HG03280 (cell line): ENCODE data around the gene ARMH4.
"Not testable (repeated sequence)": the region's sequence is repeated elsewhere in the genome, so short reads cannot be mapped to it uniquely, and the experiment has no call there.

Source experiments
- ATAC-seq: cut with Tn5 transposase; IDR thresholded peaks from one replicate; pipeline ENCODE4 v1.9.1; 2021; ENCODE audit warnings: mild to moderate bottlenecking, moderate library complexity; ENCODE audit not compliant: unreplicated experiment

The ARMH4 gene

DNA sequence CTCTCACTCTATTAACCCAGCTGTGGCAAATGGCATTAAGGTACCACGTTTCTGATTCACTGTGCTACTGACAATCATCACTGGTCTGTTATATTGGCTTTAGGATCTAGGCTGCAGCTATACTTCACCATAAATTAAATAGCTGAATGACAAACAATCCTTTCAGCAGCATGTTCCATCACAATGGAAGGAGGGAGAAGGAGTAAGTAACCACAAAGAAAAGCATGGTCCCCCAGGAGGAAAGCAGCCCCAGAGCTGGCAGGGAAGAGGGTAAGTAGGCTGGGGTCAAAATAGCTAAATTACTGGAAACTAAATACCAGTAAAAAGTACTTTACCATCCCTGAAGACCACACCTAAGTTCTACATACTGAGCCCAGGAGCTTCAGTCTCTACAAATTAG, 2.8 kb downstream of the ARMH4 start:
- no peak for ATAC-seq

DNA sequence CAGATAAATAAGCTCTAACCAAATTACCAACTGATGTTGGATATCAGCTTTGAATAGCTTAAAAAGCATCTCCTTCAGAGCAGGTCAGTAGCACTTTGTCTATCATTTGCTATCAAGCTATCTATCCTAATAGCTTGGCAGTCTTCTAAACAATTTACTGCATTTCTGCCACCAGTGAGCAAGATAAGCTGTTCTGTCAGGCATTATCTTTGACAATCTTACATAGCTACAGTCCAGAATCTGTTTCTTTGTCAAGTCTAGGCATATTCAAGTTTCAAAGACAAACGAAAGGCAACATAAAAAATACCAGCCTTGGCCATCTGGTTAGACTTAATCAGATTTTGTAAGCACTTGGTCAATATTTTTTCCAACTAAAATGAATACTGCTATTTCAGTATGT, 5.6 kb downstream of the ARMH4 start:
- no peak for ATAC-seq

DNA sequence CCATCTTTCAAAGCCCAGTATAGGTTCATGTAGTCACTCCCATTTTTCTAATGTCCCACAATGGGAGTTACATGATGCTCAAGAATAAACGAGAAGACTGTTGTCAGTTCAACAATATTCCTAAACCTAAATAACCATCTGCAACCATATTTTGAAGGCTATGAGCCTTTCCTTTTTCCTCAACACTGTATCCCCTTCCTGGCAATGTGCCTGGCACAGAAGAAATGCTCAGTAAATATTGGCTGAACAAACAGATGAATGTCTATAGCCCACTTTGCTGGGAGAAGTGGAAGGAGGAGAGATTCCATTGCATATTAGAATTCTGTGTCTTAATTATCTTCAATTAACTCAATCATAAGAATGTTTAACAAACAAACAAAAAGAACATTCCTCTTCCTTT, 6.1 kb downstream of the ARMH4 start:
- ATAC-seq = no peak

DNA sequence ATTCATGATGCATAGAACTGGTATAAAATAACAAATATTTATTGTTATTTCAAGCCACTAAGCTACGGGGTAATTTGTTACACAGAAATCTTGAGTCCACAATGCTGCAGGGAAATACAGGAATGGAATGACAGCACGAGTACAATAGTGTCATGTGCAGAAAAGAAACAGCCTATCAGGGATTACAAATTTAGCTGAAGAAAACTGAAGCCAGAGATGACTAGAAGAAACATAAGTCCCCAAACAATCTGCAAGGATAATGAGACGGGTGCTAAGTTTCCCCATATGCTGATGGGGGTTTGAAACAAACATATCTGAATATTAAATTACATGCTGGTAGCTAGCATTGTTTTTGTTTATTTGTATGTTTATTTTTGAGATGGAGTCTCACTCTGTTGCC, 8.9 kb downstream of the ARMH4 start:
- no peak for ATAC-seq

DNA sequence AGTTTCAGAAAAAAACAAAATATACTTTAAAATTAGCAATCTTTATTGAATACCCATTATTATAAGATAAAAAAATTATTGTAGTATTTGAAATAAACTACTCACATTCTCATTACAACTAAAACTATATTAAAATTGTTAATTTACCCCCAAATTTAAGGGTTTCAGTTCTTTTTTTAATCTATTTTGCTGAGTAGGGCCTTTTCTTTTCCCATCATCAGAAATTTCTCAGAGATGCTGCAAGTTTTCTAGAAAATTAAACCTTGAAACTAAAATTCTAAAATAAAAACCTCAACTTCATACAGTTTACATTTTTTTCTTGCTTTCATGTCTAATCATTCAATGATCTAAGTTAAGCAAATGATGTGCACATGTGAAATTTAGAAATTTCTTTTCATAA, 10.1 kb downstream of the ARMH4 start:
- ATAC-seq = no peak

DNA sequence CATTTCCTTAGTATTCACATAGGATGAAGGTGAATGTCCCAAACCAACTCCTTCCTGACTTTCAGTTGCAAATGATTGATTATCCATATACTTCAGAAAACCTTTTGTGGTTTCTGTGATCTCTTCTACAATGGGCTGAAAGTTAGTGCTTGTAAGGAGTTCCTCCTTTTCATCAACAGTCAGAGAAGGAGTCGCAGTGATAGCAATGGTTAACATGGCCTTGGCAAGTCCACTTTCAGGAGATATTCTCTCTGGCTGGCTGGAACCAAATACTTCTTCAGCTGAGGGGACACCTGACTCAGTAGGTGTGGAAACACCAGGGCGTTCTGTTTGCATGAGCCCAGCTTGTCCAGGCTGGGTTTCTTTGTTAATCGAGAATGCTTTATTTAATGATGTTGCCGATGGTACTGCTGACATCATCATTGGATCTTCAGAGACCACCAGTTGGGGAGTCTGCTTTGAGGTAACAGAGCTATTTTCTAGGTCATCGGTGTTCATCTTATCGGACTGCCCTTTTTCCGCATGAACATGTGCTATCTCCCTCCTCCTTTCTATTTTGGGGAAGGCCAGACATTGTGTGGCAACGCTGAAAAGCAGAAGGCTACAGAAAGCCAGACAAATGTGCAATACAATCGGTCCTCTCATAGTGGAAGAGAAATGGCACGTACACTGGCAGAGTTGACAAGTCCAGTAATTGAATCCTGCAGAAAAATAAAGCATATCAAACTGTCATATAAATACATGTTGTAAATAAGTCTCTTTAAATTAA, 13.1 kb downstream of the ARMH4 start:
- ATAC-seq = no peak

DNA sequence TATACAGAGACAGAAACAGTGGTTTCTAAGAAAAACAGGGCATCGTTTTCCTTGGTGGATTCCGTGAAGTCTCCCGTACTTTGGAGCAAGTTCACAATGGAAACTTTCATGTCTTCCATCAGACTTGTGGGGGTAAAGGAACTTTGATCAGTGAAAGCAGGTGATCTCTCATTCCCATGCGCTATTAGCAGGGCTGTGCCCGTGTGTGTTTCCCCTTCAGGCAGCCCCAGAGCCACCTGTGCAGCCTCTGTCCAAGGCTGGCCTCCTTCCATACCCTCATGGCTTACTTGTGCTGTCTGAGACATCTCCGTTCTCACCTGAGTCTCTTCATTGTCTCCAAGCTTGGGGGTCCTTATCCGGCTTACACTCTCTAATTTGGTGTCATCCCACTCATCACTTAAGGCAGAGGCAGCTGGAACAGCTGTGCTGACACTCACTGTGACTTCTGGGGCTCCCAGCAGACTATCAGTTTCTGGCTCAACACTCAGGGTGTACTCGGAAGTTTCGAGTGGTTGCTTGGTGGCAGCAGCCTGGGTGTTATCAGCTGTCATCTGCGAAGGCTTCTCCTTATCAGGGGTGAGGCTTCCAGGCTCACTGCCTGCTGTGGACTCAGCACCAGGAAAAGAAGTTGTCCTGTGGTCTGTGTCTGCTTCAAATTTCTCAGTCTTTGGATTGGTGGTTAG, 13.8 kb downstream of the ARMH4 start:
- ATAC-seq = no peak

DNA sequence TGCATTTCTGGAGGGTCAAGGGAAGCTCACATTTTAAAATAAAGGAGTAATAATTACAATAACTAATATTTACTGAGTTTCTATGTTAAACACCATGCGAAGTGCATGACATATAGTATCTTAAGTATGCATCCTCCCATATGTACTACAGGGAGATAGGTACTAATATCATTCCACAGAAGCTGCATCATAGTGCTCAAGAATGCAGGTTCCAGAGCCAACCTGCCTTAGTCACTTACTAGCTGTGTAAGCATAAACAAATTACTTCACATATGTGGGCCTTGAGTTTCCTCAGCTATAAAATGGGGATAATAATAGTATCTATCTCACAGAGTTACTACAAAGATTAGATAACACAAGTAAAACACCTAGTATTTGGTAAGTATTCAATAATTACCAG, 18.3 kb downstream of the ARMH4 start:
- ATAC-seq = no peak

DNA sequence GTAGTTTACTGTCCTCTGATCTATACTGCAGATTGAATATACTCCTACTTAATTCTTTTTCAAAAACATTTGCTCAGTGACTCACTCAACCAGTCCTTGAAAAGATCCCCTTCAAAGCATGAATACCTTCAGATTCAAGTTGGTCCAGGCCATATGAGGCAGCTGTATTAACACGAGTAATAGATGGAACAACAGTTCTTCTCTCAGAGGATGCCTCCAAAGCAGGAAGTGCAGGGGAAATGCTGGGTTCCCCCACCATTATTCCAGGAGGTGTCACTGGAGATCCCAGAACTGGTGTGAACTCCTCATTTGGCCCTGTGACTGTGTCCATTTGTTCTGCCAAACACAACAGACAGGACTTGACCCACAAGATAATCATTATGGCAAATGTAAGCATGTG, 20.6 kb downstream of the ARMH4 start:
- no peak for ATAC-seq

DNA sequence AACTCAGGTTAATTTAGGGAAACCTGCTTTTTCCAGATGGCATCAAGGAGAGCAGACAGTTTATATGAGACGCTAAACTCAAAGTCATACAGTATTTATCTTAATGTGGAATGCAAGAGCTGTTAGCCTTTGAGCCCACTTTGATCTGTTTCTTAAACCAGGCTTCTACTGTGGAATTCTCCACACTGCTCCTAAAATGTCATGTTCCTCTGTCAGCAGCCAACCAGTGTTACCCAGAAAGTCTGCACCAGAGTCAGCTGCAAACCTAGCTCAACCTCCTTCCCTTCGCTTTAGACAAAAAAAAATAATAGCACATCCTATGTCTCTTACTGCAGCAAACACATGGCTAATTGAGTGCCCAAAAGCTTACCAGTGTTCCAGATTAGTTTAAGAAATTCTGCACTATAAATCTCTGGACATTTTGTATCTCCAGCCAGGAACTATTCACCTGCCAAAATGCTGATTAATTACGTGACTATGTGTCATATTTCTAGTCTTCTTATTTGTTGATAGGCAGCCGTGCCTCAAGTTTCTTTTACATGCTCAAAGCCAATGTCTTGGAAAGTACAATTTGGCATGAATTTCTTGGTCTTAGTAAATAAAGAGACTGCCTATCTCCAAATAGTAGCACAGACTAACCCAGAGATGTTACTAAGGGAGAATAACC, 21.8 kb downstream of the ARMH4 start:
- ATAC-seq = no peak

DNA sequence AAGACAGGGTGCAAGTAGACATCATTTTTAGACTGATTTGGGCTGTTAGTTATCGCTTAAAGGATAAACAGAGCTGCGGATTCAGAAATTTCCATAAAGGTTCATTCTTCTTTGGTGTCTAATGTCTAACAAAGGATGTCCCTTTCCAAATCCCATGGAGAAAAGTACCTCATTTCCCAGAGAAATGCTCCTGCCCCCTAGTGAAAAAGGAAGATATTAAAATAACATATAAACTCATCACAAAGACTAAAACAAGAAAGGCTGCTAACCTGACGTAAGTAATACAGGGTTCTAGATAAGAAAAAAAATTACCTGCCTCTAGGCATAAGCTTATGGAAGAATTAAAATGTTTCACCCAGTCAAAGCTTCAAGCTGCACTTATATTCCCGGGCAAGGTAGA, 22.8 kb downstream of the ARMH4 start:
- no peak for ATAC-seq

DNA sequence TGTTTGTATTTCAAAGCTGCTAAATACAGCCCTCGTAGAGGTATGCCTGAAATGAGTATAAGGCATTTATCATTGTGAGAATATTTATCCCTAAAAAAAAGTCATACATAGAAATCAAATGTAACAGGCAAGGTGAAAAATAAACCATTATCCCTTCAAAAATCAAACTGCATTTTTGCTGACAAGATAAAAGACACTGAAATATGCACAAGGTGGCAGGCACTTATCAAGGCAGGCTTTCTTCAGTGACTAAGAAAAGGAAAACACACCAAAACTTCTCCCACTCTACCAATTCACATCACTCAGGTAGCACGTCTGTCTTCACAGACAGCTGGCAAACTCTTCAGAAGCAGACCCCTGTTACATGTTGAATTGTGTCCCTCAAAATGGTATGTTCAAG, 23.6 kb downstream of the ARMH4 start:
- ATAC-seq = no peak

DNA sequence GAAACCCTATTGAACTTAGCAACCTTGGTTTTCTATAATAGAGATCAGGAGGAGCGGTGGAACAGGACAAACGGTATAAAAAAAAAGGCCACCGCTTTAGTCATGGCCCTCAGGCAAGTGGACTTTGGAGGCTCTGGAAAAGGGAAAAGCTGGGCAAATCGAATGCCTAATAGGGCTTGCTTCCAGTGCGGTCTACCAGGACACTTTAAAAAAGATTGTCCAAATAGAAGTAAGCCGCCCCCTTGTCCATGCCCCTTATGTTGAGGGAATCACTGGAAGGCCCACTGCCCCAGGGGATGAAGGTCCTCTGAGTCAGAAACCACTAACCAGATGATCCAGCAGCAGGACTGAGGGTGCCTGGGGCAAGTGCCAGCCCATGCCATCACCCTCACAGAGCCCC, 29.5 kb downstream of the ARMH4 start:
- ATAC-seq = not testable (repeated sequence)

DNA sequence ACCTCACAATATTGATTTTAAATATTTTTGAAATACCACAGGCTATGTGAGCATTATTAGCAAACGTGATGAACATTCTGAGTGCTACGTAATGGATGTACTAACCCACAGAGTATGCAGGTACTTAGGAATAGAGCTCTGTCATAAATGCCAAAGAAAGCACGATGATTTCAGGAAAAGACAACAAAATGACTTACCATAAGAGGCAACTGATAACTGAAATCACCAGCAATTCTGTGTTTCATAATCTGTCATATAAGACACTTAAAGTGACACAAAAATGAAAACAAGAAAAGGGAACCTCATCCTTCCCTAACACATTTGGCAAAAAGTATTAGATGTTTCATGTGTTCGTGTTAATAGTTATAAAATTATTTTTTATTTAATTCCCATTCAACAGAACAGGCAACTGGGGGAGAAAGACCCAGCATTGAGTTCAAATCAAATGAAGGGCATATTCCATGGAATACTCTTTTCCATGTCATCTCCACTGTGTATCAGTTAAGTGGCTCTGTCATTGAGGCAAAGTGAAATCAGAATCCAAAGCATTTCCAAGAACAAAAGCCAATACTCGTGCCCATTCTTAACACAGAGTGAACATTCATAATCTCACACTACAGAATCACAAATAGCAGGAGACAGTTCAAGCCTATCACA, 30.4 kb downstream of the ARMH4 start:
- no peak for ATAC-seq

DNA sequence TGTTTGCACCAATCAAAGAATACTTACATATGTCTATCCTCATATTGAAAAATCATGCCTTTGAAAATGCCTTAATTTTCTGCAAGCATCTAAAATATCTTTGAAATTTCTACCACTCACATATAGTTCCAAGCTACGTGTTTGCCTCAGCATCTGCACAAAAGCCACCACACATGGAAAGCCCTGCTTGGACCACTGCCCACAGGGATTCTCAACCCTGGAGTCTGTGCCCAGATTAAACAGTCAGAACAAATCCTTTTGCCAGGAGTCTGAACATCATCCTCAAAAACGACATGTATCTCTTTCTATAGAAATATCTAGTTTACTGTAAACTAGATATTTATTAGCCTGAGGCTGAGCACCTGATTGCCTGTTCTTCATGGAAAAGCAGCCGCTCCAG, 32.6 kb downstream of the ARMH4 start:
- no peak for ATAC-seq

DNA sequence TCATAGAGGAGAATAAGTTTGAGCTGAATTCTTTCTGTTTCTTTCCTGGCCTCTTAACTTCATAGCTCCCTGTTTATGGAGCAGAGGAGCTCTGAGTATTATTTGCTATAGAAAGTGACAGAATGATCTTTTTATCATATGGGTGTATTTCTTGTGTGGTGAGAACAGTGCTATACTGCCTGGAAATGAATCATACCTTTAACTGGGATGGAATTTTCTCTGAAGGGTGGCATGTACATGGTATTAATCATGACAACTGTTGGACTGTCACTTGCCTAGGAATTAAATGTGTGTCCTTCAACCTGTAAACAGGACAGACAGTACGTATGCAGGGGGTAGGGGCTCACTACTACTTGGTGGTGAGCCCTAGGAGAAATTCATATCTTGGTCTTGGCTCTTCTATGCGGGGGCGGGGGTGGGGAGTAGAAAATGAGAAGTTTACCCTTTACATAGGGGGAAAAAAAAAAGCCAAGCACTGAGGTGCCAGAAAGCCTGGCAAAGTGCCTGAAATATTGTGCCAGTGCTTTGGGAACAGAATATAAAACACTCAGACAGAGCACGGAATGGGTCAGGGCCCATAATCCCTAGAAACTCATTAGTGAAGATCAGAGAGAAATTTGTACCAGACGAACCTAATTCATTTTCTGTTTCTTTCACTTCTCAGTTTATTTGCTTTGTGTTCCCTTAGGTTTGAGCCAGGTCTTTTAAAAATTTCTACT, 33.8 kb downstream of the ARMH4 start:
- no peak for ATAC-seq

DNA sequence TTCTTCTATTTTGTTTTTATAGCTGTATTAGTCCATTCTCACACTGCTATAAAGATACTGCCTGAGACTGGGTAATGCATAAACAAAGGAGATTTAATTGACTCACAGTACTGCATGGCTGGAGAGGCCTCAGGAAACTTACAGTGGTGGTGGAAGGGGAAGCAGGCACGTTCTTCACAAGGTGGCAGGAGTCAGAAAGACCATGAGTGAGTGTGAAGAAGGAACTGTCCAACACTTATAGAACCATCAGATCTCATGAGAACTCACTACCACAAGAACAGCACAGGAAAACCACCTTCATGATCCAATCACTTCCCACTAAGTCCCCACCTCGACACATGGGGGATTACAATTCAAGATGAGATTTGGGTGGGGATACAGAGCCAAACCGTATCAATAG, 42.3 kb downstream of the ARMH4 start:
- no peak for ATAC-seq

DNA sequence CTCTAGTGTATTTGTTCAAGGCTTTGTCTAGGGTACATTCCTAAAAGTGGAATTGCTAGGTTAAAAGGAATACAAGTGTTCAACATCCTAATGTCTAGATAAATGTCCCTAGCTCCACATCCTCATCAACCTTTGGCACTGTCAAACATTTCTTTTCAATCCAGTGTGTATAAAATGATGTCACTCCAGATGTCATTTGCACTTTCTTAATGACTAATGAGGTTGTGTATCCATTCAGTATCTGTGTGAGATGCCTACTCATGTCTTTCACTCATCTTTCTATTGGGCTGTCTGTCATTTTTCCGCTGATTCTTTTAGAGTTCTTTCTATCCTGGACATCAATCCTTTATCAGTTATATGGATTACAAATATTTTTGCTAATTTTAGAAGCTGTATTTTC, 43.3 kb downstream of the ARMH4 start:
- no peak for ATAC-seq

DNA sequence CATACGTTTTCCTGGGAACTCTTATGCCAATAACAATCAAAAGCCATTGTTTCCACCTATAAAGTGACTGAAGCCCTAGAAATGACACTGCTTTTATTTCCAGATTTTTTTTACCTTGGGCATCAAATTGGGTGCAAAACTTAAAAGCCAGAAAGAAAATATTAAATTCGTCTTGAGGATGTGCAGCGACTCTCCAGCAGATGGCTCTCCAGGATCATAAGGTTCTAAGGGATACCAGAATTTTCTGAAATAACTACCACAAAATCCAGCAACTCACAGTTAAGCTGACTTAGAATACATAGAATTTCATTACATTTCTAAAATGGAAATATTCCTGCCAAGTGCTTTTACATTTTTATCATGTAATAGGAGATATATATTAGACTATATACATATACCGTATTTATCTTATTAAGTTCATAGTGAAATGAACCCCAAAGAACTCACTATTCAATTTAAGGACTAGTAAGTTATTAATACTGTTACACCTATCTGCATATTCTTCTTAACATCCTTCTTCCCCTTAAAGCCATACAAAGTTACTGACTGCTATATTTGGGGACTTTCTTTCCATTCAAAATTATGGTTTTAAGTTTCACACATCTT, 44.0 kb downstream of the ARMH4 start:
- no peak for ATAC-seq

DNA sequence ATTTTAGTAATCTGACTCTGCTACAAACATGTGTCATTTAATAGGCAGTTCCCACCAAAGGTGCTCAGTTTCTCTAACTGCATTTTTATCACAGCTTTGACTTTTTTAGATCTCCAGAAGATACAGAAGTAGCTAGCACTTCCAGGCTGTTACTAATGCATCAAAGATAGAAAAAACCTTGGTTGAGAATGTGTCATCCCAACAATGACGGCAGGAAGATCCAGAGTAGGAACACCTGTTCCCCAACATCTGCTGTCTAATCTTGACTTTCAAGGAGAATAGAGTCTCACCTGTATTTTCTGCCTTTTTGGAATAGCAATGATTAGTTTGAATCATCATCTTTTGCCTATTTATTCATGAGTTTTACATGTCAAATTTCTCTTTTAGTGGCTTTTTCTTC, 45.0 kb downstream of the ARMH4 start:
- ATAC-seq = no peak

DNA sequence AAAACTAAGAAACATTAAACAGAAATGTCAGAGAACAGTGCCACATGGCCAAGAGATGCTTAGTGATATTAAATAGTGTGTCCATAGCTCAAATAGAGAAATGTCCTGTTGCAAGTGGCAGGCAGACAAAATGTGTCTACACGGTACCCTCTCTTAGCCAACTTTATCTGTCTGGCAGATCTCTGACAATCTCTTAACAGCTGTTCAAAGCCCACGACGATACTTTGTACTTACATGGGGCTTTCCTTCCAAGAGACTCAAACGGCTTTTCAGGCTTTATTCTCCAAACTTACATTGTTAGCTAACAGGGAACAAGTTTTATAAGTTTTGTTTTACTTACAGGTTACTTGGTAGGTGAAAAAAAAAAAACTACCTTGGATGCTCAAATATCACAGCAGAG, 45.6 kb downstream of the ARMH4 start:
- no peak for ATAC-seq
